ENCODE results near the gene ABCA4.

ABCA4 gene

DNA sequence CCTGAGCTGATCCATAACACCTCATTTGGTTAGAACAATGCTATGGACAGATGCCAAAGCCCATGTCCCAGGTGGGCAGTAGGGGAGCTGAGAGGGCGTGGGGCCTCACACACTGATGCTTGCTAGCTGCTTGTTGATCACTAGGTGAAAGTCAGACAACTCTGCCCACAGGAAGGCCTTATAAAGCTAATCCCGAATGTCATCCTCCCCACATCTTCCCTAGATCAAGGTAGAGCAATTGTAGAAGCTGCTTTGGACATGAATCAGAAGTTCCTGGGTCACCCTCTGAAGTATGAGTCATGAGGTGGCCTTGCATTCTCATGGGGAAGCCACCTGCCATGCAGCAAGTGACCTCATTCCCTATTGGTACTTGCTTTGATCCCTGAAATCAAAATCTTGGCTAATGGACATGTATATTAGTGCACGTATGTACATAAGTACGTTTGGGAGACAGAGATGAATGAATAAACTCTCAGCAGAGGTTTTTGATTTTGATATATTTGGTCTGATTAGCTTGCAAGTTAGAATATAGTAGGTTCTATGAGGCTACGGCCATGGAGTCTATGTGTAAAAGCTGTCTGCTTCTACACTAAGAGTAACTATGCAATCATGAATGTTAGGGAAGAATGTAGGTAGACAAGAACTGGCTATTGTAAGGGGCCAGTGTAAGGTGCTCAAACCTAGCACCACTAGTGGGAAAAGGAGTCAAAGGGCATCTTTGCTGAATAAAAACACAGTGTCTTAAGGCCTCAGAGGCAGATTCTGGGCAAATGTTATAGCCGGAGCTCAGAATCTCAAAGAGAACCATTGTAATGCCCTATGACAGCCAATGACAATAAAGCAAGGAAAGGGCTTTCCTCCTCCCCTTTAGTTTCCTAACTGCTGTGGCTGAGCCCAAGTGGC lies 52.6 kb downstream of the ABCA4 start:
- DNase-seq (ENCODE audit: low read depth, low spot score), result no peak
- H3K9me3 ChIP-seq (ENCODE audit: low read depth, low read length), result no peaks in the 10 kb centered on the region
- no peak for TF ChIP-seq FOXP2 (optimal IDR thresholded peaks at IDR 0.05; ENCODE audit: control extremely low read depth, extremely low read length, insufficient read depth)
- no peak for TF ChIP-seq POLR2AphosphoS5 (IDR thresholded peaks at IDR 0.05; ENCODE audit: borderline replicate concordance, low read depth, low read length)
- TF ChIP-seq EZH2 (IDR thresholded peaks at IDR 0.05), result no peak
- no peak overlapping the region for H3K4me3 ChIP-seq
- no peak overlapping the region for H3K27ac ChIP-seq
- H3K36me3 ChIP-seq (ENCODE audit: insufficient read depth, low read length), result no peaks in the 10 kb centered on the region
- H3K9ac ChIP-seq (ENCODE audit: insufficient read length), result no peak overlapping the region

DNA sequence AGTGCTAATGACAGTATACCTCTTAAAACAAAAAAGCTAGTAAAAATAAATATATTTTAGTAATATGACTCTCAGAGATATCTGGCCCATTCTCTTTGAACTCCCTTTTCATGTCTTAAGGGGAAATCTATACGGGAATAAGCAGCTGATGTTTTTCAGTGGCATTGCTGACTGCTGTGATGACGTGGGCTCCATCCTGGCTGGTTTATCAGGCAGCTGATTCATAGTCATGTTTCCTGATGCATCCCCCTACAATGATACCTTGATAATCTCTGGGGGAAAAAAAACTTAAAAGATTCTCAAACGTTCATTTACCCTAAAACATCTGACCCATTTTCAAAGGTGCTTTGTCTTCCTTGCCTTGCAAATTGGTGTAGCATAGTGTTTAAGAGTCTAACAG lies 53.8 kb downstream of the ABCA4 start:
- no peaks in the 10 kb centered on the region for H3K9me3 ChIP-seq (ENCODE audit: low read depth, low read length)
- H3K36me3 ChIP-seq (ENCODE audit: insufficient read depth, low read length), result no peaks in the 10 kb centered on the region
- H3K27ac ChIP-seq, result no peak overlapping the region
- no peak overlapping the region for H3K4me3 ChIP-seq
- no peak for DNase-seq (ENCODE audit: low read depth, low spot score)
- no peak overlapping the region for H3K9ac ChIP-seq (ENCODE audit: insufficient read length)
- TF ChIP-seq FOXP2 (optimal IDR thresholded peaks at IDR 0.05; ENCODE audit: control extremely low read depth, extremely low read length, insufficient read depth) (no peak), EZH2 (IDR thresholded peaks at IDR 0.05) (no peak), POLR2AphosphoS5 (IDR thresholded peaks at IDR 0.05; ENCODE audit: borderline replicate concordance, low read depth, low read length) (no peak)

DNA sequence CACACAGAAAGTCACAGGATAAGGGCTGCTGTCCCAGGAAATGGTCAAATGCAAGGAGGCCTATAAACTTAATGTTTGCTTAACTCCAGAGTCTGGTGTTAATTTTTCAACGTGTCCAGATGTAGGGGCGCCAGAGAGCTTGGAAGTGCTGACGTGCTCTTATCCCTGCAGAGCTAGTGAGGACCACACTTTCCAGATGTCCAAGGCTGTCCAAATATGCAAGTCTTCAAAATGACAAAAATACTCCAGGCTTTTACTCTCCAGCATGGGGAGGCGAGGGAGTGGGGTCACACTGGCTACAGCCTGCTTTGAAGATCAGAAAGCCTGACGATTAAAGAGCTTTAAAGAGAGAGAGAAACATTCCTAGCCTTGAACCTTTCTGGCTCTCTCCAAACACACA lies 57.6 kb downstream of the ABCA4 start:
- H3K36me3 ChIP-seq (ENCODE audit: insufficient read depth, low read length), result no peaks in the 10 kb centered on the region
- no peak overlapping the region for H3K27ac ChIP-seq
- H3K4me3 ChIP-seq, result no peak overlapping the region
- no peak for TF ChIP-seq EZH2 (IDR thresholded peaks at IDR 0.05)
- no peak for TF ChIP-seq POLR2AphosphoS5 (IDR thresholded peaks at IDR 0.05; ENCODE audit: borderline replicate concordance, low read depth, low read length)
- no peak for TF ChIP-seq FOXP2 (optimal IDR thresholded peaks at IDR 0.05; ENCODE audit: control extremely low read depth, extremely low read length, insufficient read depth)
- H3K9ac ChIP-seq (ENCODE audit: insufficient read length), result no peak overlapping the region
- H3K9me3 ChIP-seq (ENCODE audit: low read depth, low read length), result no peaks in the 10 kb centered on the region
- DNase-seq (ENCODE audit: low read depth, low spot score), result no peak

DNA sequence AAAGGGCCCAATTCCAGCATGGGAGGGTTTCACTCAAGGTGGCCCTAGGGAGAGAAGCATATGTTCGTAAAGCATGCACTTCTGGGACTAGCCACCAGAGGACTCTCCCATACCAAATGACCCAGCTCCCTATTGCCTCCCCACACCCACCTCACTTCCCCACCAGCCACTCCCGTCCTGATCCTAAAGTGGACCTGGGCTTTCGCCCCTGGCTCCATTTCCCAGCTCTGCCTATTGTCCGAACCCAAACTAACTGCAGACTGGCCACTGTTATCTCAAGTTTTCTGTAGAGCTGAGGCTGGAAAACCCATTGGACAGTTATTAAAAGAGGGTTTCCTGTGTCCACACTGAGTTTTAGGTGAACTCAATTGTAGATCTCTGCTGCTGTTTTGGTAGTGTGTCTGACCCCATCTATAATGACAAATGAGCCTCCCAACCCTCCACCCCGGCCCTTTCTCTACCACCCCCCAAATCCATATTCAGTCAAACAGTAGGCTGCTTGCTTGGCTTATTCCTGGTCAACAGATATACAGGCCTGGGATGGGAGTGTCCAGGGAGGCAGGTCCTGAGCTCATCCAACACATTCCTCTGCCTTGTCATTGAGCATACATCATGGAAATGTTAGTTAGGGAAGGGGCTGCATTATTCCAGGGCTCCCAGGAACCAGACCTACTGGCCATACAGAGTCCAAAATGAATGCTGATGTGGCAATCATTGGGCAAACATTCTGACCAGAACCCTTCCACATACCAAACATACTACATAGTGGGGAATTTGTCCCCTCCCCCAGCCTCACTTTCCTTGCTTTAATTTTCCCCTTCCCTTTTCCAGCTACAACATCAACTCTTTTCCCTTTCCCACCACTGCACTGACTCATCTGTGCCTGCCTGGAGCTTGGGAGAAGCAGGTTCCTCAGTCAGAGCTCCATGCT lies 59.2 kb downstream of the ABCA4 start:
- Histone ChIP-seq H3K27ac (no peak overlapping the region), H3K9me3 (ENCODE audit: low read depth, low read length) (no peaks in the 10 kb centered on the region), H3K4me3 (no peak overlapping the region), H3K9ac (ENCODE audit: insufficient read length) (no peak overlapping the region), H3K36me3 (ENCODE audit: insufficient read depth, low read length) (no peaks in the 10 kb centered on the region)
- no peak for DNase-seq (ENCODE audit: low read depth, low spot score)
- no peak for TF ChIP-seq POLR2AphosphoS5 (IDR thresholded peaks at IDR 0.05; ENCODE audit: borderline replicate concordance, low read depth, low read length)
- TF ChIP-seq EZH2 (IDR thresholded peaks at IDR 0.05), result no peak
- no peak for TF ChIP-seq FOXP2 (optimal IDR thresholded peaks at IDR 0.05; ENCODE audit: control extremely low read depth, extremely low read length, insufficient read depth)

DNA sequence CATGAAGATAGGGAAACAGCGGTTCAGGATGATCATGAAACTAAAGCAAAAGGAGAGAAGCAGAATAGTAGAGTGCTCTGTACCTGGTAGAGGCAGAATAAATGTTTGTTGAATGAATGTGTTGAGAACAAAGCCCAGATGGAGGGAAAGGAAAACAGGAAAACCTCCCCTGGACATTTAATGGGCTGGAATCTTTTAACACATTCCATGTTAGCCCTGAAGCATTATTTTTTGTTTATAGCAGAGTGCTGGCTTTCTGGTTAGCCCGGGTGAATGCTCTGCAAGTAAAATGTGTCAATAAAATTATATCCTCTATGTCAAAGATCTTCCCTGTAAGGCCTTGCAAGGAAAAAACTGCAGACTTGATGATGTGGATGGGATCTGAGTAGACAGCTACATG lies 60.2 kb downstream of the ABCA4 start:
- Histone ChIP-seq H3K4me3 (no peak overlapping the region), H3K36me3 (ENCODE audit: insufficient read depth, low read length) (no peaks in the 10 kb centered on the region), H3K27ac (no peak overlapping the region), H3K9me3 (ENCODE audit: low read depth, low read length) (no peaks in the 10 kb centered on the region), H3K9ac (ENCODE audit: insufficient read length) (no peak overlapping the region)
- no peak for TF ChIP-seq EZH2 (IDR thresholded peaks at IDR 0.05)
- no peak for TF ChIP-seq FOXP2 (optimal IDR thresholded peaks at IDR 0.05; ENCODE audit: control extremely low read depth, extremely low read length, insufficient read depth)
- TF ChIP-seq POLR2AphosphoS5 (IDR thresholded peaks at IDR 0.05; ENCODE audit: borderline replicate concordance, low read depth, low read length), result no peak
- DNase-seq (ENCODE audit: low read depth, low spot score), result no peak

DNA sequence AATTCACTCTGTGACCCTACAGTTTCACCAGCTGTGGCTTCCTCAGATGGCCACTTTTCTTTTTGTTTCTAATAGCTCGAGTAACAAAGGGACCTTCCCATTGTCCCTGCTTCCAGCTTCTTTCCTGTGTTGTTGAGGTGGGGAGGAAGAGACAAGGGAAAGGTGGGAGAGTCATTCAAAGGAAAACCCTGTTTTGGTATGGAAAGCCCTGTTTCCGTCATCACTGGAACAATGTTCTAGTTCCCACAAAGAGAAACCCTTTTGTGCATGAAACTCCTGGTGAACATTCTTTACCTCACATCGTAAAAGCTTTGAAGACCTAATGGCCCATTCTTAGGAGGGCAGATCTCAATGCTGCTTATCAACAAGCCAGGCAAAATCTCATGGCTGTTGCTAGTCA lies 62.2 kb downstream of the ABCA4 start:
- TF ChIP-seq EZH2 (IDR thresholded peaks at IDR 0.05) (no peak), POLR2AphosphoS5 (IDR thresholded peaks at IDR 0.05; ENCODE audit: borderline replicate concordance, low read depth, low read length) (no peak)
- no peak overlapping the region for H3K27ac ChIP-seq
- no peak for DNase-seq (ENCODE audit: low read depth, low spot score)
- no peak overlapping the region for H3K4me3 ChIP-seq
- H3K9ac ChIP-seq (ENCODE audit: insufficient read length), result no peak overlapping the region
- no peaks in the 10 kb centered on the region for H3K36me3 ChIP-seq (ENCODE audit: insufficient read depth, low read length)
- H3K9me3 ChIP-seq (ENCODE audit: low read depth, low read length), result no peaks in the 10 kb centered on the region

DNA sequence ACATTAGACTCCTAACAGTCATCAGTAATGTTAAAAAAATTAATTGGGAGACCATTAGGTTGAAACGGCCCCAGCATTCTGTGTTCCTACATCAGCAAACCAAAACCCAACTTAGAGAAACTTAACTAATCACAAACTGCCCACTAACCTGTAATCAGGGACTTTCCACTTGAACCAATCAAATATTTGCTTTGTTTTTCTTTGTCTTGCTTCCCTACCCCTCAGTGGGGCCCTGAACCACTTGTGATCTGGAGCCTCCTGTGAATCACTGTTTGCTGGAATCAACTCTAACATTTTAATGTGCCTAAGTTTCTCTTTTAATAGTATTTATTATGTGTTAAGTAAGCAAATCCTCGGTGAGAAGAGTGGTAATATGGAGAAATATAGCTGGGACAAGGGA lies 64.0 kb downstream of the ABCA4 start:
- Histone ChIP-seq H3K9ac (ENCODE audit: insufficient read length) (no peak overlapping the region), H3K4me3 (no peak overlapping the region), H3K9me3 (ENCODE audit: low read depth, low read length) (no peaks in the 10 kb centered on the region), H3K36me3 (ENCODE audit: insufficient read depth, low read length) (no peaks in the 10 kb centered on the region), H3K27ac (no peak overlapping the region)
- DNase-seq (ENCODE audit: low read depth, low spot score), result no peak
- TF ChIP-seq EZH2 (IDR thresholded peaks at IDR 0.05) (no peak), FOXP2 (optimal IDR thresholded peaks at IDR 0.05; ENCODE audit: control extremely low read depth, extremely low read length, insufficient read depth) (no peak), POLR2AphosphoS5 (IDR thresholded peaks at IDR 0.05; ENCODE audit: borderline replicate concordance, low read depth, low read length) (no peak)

DNA sequence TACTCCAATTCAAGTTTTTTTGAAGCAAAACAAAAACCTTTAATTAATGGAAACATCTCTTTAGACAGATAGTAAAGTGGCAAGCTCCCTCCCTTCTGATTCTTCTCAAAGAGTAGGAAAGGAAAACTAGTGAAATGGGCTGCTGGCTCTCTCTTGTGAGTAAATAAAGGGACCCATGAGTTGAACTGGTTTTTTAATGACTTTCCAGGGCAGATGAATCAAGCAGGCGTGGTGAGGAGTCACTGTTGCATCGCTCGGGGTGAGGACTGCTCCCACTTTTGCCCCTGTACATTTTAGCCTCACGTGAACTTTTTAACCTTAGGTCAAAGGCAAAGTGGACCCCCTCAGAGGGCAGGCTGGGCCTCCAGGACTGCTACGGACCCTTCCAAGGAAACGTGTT lies 64.8 kb downstream of the ABCA4 start:
- Histone ChIP-seq H3K9me3 (ENCODE audit: low read depth, low read length) (no peaks in the 10 kb centered on the region), H3K27ac (no peak overlapping the region), H3K4me3 (no peak overlapping the region), H3K9ac (ENCODE audit: insufficient read length) (no peak overlapping the region), H3K36me3 (ENCODE audit: insufficient read depth, low read length) (no peaks in the 10 kb centered on the region)
- DNase-seq (ENCODE audit: low read depth, low spot score), result no peak
- no peak for TF ChIP-seq FOXP2 (optimal IDR thresholded peaks at IDR 0.05; ENCODE audit: control extremely low read depth, extremely low read length, insufficient read depth)
- TF ChIP-seq POLR2AphosphoS5 (IDR thresholded peaks at IDR 0.05; ENCODE audit: borderline replicate concordance, low read depth, low read length), result no peak
- no peak for TF ChIP-seq EZH2 (IDR thresholded peaks at IDR 0.05)

Measured in SK-N-MC (cell line).